ENCODE data around the gene FBXO10. TPM values are rescaled to one million over a fixed set of nuclear protein-coding genes. Genes with fewer than 3 reads are reported as not detected.
"Not testable (repeated sequence)": the region's sequence is repeated elsewhere in the genome, so short reads cannot be mapped to it uniquely, and the experiment has no call there.

Gene FBXO10
- total RNA-seq, 1 donor from 2014 or later = 68.7 TPM

DNA sequence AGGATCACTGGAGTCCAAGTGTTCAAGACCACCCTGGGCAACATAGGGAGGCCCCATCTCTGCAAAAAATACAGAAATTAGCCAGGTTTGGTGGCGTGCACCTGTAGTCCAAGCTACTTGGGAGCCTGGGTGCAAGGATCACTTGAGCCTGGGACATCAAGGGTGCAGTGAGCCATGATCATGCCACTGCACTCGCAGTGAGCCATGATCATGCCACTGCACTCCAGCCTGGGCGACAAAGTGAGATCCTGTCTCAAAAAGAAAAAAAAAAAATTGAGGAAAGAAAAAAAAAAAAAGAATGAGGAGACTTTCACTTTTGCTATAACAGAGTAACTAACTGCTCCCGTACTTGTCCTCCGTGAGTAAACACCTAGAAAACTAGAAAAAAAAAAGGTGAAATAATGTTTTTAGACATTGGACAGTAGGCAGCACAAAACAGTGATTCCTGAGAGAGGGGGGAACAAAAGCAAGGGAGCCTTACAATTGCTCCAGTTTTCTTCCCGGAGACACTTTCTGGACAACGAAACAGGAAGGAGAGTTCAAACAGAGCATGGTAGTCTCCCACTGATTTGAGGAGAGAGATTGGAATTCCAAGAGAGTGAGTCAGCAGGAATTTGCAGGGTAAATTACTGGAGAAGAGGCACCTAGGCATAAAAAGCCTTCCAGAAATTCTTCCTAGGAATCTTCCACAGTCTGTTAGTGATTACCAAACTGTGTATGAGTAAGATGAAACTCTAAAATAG, 104.1 kb downstream of the FBXO10 start:
- no peak overlapping the region for H3K27ac Mint-ChIP-seq (ENCODE audit: unreplicated experiment)
- no peak for TF ChIP-seq CTCF (IDR thresholded peaks at IDR 0.05; ENCODE audit: partially characterized antibody, unreplicated experiment)

DNA sequence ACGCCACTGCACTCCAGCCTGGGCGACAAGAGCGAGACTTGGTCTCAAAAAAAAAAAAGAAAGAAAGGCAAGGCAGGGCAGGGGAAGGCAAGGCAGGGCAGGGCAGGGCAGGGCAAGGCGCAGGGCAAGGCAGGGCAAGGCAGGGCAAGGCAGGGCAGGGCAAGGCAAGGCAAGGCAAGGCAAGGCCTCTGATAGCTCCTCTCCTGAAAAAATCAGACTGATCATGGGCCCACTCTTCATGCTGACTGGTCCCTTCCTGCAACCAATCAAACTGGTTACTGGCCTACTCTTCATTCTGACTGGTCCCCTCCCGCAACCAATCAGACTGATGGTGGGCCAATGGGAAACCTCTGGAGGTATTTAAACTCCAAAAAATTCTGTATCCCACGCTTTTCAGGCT, 107.6 kb downstream of the FBXO10 start:
- DNase-seq = no peak
- H3K36me3 Mint-ChIP-seq (ENCODE audit: unreplicated experiment) = no peaks in the 10 kb centered on the region
- TF ChIP-seq CTCF (IDR thresholded peaks at IDR 0.05; ENCODE audit: partially characterized antibody, unreplicated experiment) = no peak

More for the DNA sequence above, 104.1 kb downstream of the FBXO10 start:
- Mint-ChIP-seq H3K36me3 (ENCODE audit: unreplicated experiment) (no peaks in the 10 kb centered on the region), H3K4me1 (ENCODE audit: low read depth, unreplicated experiment) (no peaks in the 10 kb centered on the region), H3K4me3 (ENCODE audit: unreplicated experiment) (no peak overlapping the region), H3K27me3 (ENCODE audit: unreplicated experiment) (peaks cover 2% of the 10 kb centered on the region), H3K9me3 (ENCODE audit: unreplicated experiment) (peaks cover 4% of the 10 kb centered on the region)
- no peak for DNase-seq

DNA sequence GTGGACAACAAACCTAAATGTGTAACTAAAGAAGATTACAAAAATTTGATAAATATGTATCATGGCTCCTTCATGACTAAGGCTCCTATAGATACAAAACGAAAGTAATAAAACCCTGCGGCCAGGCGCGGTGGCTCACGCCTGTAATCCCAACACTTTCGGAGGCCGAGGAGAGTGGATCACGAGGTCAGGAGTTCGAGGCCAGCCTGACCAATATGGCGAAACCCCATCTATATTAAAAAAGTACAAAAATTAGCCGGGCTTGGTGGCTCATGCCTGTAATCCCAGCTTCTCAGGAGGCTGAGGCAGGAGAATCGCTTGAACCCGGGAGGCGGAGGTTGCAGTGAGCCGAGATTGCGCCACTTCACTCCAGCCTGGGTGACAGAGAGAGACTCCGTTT, 108.7 kb downstream of the FBXO10 start:
- not testable (repeated sequence) for DNase-seq; H3K27ac Mint-ChIP-seq (ENCODE audit: unreplicated experiment); H3K9me3 Mint-ChIP-seq (ENCODE audit: unreplicated experiment); H3K27me3 Mint-ChIP-seq (ENCODE audit: unreplicated experiment); H3K36me3 Mint-ChIP-seq (ENCODE audit: unreplicated experiment); H3K4me3 Mint-ChIP-seq (ENCODE audit: unreplicated experiment)
- H3K4me1 Mint-ChIP-seq (ENCODE audit: low read depth, unreplicated experiment) = peaks cover 18% of the 10 kb centered on the region

More for the DNA sequence above, 107.6 kb downstream of the FBXO10 start:
- Mint-ChIP-seq H3K9me3 (ENCODE audit: unreplicated experiment) (peaks cover 11% of the 10 kb centered on the region), H3K4me1 (ENCODE audit: low read depth, unreplicated experiment) (peaks cover 10% of the 10 kb centered on the region), H3K4me3 (ENCODE audit: unreplicated experiment) (no peak overlapping the region), H3K27me3 (ENCODE audit: unreplicated experiment) (peaks cover 7% of the 10 kb centered on the region), H3K27ac (ENCODE audit: unreplicated experiment) (no peak overlapping the region)

- H3K4me1 Mint-ChIP-seq (ENCODE audit: low read depth, unreplicated experiment) = peaks cover 18% of the 10 kb centered on the region
- no peak for TF ChIP-seq CTCF (IDR thresholded peaks at IDR 0.05; ENCODE audit: partially characterized antibody, unreplicated experiment)
- peaks cover 9% of the 10 kb centered on the region for H3K9me3 Mint-ChIP-seq (ENCODE audit: unreplicated experiment)
- DNase-seq = peak; percentile 80
- H3K4me3 Mint-ChIP-seq (ENCODE audit: unreplicated experiment) = peak overlapping the region; percentile 99
- H3K27ac Mint-ChIP-seq (ENCODE audit: unreplicated experiment) = peak overlapping the region; percentile 95
- H3K36me3 Mint-ChIP-seq (ENCODE audit: unreplicated experiment) = no peaks in the 10 kb centered on the region
- peaks cover 9% of the 10 kb centered on the region for H3K27me3 Mint-ChIP-seq (ENCODE audit: unreplicated experiment)
Observed at GRCh38 chr9:37466037-37466709, 110.0 kb downstream of the FBXO10 start.

DNA sequence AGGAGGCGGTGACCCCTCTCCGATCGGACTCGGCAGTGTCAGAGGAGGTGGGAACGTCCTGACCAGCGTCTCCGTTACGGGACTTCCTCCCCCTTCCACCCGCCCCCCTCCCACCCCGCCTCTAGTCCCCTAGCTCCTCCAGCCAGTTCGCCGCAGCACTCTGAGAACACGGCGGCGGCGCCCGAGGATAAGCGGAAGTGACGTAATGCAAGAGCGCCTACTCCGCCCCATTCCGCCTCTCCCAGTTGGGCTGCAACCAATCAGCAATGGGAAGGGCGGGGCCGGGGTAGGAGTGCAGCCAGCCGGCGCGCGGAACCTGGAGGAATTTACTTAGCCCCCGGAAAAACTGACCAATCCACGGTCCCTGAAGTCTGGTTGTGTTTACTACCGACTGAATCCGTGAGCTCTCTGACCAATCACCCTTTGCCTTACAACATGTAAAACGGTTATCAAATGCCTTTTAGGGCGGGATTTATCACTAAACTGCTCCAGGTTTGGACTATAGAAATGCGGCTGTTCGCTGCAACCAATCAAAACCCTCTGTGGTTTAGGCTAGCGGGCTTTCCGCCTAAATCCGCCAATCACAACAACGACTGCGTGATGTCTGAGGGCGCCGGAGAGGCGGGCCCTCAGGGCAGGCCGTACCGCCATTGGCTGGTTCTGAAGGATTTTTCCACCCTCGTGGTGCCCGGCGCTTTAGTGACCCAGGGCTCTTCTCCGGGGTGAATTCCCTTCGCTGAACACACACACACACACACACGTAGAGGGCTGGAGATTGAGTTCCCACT, 110.7 kb downstream of the FBXO10 start, which contains the start of gene ZBTB5:
Gene ZBTB5, minus strand, starts transcription at position 202 of the 788 bp plus-strand sequence. CDS start 22,899 bp downstream, outside the sequence.
- H3K27ac Mint-ChIP-seq (ENCODE audit: unreplicated experiment) = peak within 1 kb of the TSS; percentile 95

More for the DNA sequence above, 110.7 kb downstream of the FBXO10 start, which contains the start of gene ZBTB5:
- peak; percentile 98 for DNase-seq
- no peaks in the 10 kb centered on the region for H3K36me3 Mint-ChIP-seq (ENCODE audit: unreplicated experiment)
- no peak for TF ChIP-seq CTCF (IDR thresholded peaks at IDR 0.05; ENCODE audit: partially characterized antibody, unreplicated experiment)
- peaks cover 9% of the 10 kb centered on the region for H3K27me3 Mint-ChIP-seq (ENCODE audit: unreplicated experiment)
- peaks cover 9% of the 10 kb centered on the region for H3K9me3 Mint-ChIP-seq (ENCODE audit: unreplicated experiment)
- H3K4me1 Mint-ChIP-seq (ENCODE audit: low read depth, unreplicated experiment) = peaks cover 18% of the 10 kb centered on the region
- peak within 1 kb of the TSS; percentile 99 for H3K4me3 Mint-ChIP-seq (ENCODE audit: unreplicated experiment)

Data from glutamatergic neuron (in vitro differentiated cells).